CD8-positive, alpha-beta memory T cell (primary cell): ENCODE data around the gene CTNNBL1. TPM values are rescaled to one million over a fixed set of nuclear protein-coding genes. Genes with fewer than 3 reads are reported as not detected.

ENCODE experiments used
- CTCF ChIA-PET: fragments of 350-600 bp; sonication (Branson Sonifier 250); formaldehyde crosslinking; loops from one replicate; lab custom pipeline; 2021; ENCODE audit warnings: antibody characterized with exemption; lab: Charles Lee
- POLR2A ChIA-PET: fragments of 350-600 bp; sonication (Branson Sonifier 250); formaldehyde crosslinking; loops from one replicate; lab custom pipeline; 2021; ENCODE audit warnings: antibody characterized with exemption; lab: Charles Lee
- DNase-seq, 5 donors: peaks; one replicate each; pipeline versions ENCODE4 v3.0.0 to v3.0.0-alpha.2; 2020 to 2022; ENCODE audit warnings: mixed read lengths in 1 of 5
- H3K27ac ChIP-seq: one replicate; pipeline ENCODE4 v1.7.0; 2013; ENCODE audit warnings: low read depth, mild to moderate bottlenecking, low read length, moderate library complexity
- H3K27me3 ChIP-seq: 2 replicates; pipeline ENCODE4 v1.7.0; 2013; ENCODE audit warnings: low read length, mild to moderate bottlenecking; ENCODE audit not compliant: insufficient read depth, poor library complexity, severe bottlenecking
- H3K36me3 ChIP-seq: 2 replicates; pipeline ENCODE4 v1.7.0; 2013; ENCODE audit warnings: mild to moderate bottlenecking, low read length, moderate library complexity; ENCODE audit not compliant: insufficient read depth
- H3K4me1 ChIP-seq: 2 replicates; pipeline ENCODE4 v1.7.0; 2013; ENCODE audit warnings: mild to moderate bottlenecking, low read length, moderate library complexity; ENCODE audit not compliant: insufficient read depth
- H3K4me3 ChIP-seq: 2 replicates; pipeline ENCODE4 v1.7.0; 2013; ENCODE audit warnings: mild to moderate bottlenecking, low read length
- H3K9me3 ChIP-seq: 2 replicates; pipeline ENCODE4 v1.7.0; 2013; ENCODE audit warnings: mild to moderate bottlenecking, low read length
- H3K27ac Mint-ChIP-seq, 8 donors: one replicate each; pipeline ENCODE4 v1.8.0; 2020 to 2021; ENCODE audit warnings: mixed read lengths in 8 of 8, mild to moderate bottlenecking in 6 of 8, inconsistent platforms in 3 of 8, moderate library complexity in 3 of 8
- H3K27me3 Mint-ChIP-seq, 2 donors: one replicate each; pipeline ENCODE4 v1.8.0; 2020 to 2021; ENCODE audit warnings: mixed read lengths in 2 of 2, mild to moderate bottlenecking in 1 of 2, moderate library complexity in 1 of 2
- H3K36me3 Mint-ChIP-seq, 3 donors: one replicate each; pipeline ENCODE4 v1.8.0; 2020 to 2021; ENCODE audit warnings: mixed read lengths in 3 of 3, inconsistent platforms in 1 of 3, mild to moderate bottlenecking in 1 of 3
- H3K4me1 Mint-ChIP-seq, 3 donors: one replicate each; pipeline ENCODE4 v1.8.0; 2020 to 2021; ENCODE audit warnings: mixed read lengths in 3 of 3, inconsistent platforms in 1 of 3, mild to moderate bottlenecking in 1 of 3
- H3K4me3 Mint-ChIP-seq, 7 donors: one replicate each; pipeline ENCODE4 v1.8.0; 2020 to 2021; ENCODE audit warnings: mixed read lengths in 7 of 7, mild to moderate bottlenecking in 6 of 7, moderate library complexity in 4 of 7, inconsistent platforms in 2 of 7
- H3K9me3 Mint-ChIP-seq, 5 donors: one replicate each; pipeline ENCODE4 v1.8.0; 2020 to 2022; ENCODE audit warnings: mixed read lengths in 5 of 5, mild to moderate bottlenecking in 3 of 5, moderate library complexity in 2 of 5, inconsistent platforms in 1 of 5
- polyA plus RNA-seq: library from polyadenylated mRNA; unstranded; fragments of 300-500 nt; fragmentation: Illumina TruSeq; gene quantifications from one replicate; pipeline ENCODE4 v1.2.3, GENCODE V29; 2021
- total RNA-seq, 2 experiments: library from RNA; stranded (reverse); gene quantifications; one replicate each; pipeline ENCODE4 v1.2.3, GENCODE V29; 2021

CTNNBL1 gene
- total and polyA plus RNA-seq, 3 experiments from 2014 or later, result 86.8 to 97.8 (median 88.9) TPM

GRCh38 chr20:37789408-37789807, 95.6 kb downstream of the CTNNBL1 start:
- Histone ChIP-seq H3K4me3 (no peak overlapping the region), H3K9me3 (no peaks in the 10 kb centered on the region), H3K27me3 (no peaks in the 10 kb centered on the region), H3K4me1 (no peaks in the 10 kb centered on the region), H3K27ac (no peak overlapping the region), H3K36me3 (no peaks in the 10 kb centered on the region)
- no peak overlapping the region for H3K27ac Mint-ChIP-seq
- ChIA-PET CTCF (no interaction called here), POLR2A (no interaction called here)
- H3K36me3 Mint-ChIP-seq, result peaks cover 45 to 82% (median 59%) of the 10 kb centered on the region in 3 donors
- H3K27me3 Mint-ChIP-seq, result no peaks in the 10 kb centered on the region
- peaks cover 0 to 12% (median 6%) of the 10 kb centered on the region in 5 donors for H3K9me3 Mint-ChIP-seq
- no peak for DNase-seq
- H3K4me3 Mint-ChIP-seq, result no peak overlapping the region
- H3K4me1 Mint-ChIP-seq, result peaks cover 0 to 14% (median 2%) of the 10 kb centered on the region in 3 donors

- Histone ChIP-seq H3K4me3 (no peak overlapping the region), H3K9me3 (no peaks in the 10 kb centered on the region), H3K27me3 (no peaks in the 10 kb centered on the region), H3K27ac (no peak overlapping the region), H3K4me1 (no peaks in the 10 kb centered on the region), H3K36me3 (no peaks in the 10 kb centered on the region)
- POLR2A ChIA-PET, result no interaction called here
- peak overlapping the region in 1 of 8 donors; percentile 20 for H3K27ac Mint-ChIP-seq
- H3K4me3 Mint-ChIP-seq, result no peak overlapping the region
- H3K4me1 Mint-ChIP-seq, result peaks cover 0 to 5% (median 4%) of the 10 kb centered on the region in 3 donors
- CTCF ChIA-PET, result no interaction called here
- H3K9me3 Mint-ChIP-seq, result peaks cover 0 to 12% (median 6%) of the 10 kb centered on the region in 5 donors
- DNase-seq, result no peak
- H3K36me3 Mint-ChIP-seq, result peaks cover 47 to 75% (median 56%) of the 10 kb centered on the region in 3 donors
- no peaks in the 10 kb centered on the region for H3K27me3 Mint-ChIP-seq
Observed at GRCh38 chr20:37790900-37791299, 97.1 kb downstream of the CTNNBL1 start.

GRCh38 chr20:37796121-37796520, 102.3 kb downstream of the CTNNBL1 start:
- H3K9me3 ChIP-seq, result no peaks in the 10 kb centered on the region

GRCh38 chr20:37796733-37797132, 102.9 kb downstream of the CTNNBL1 start:
- Histone ChIP-seq H3K36me3 (peaks cover 14% of the 10 kb centered on the region), H3K27me3 (no peaks in the 10 kb centered on the region), H3K4me3 (no peak overlapping the region), H3K27ac (no peak overlapping the region), H3K9me3 (no peaks in the 10 kb centered on the region), H3K4me1 (no peaks in the 10 kb centered on the region)
- POLR2A ChIA-PET, result no interaction called here
- Mint-ChIP-seq H3K4me1 (peaks cover 0 to 2% (median 0%) of the 10 kb centered on the region in 3 donors), H3K27me3 (no peaks in the 10 kb centered on the region), H3K9me3 (peaks cover 0 to 8% (median 0%) of the 10 kb centered on the region in 5 donors), H3K36me3 (peaks cover 28 to 39% (median 37%) of the 10 kb centered on the region in 3 donors), H3K4me3 (no peak overlapping the region), H3K27ac (peak overlapping the region in 1 of 8 donors; percentile 50)
- no peak for DNase-seq
- CTCF ChIA-PET, result no interaction called here

More at GRCh38 chr20:37796121-37796520, 102.3 kb downstream of the CTNNBL1 start:
- Histone ChIP-seq H3K27me3 (no peaks in the 10 kb centered on the region), H3K4me3 (no peak overlapping the region), H3K27ac (no peak overlapping the region), H3K36me3 (peaks cover 14% of the 10 kb centered on the region), H3K4me1 (no peaks in the 10 kb centered on the region)
- peak overlapping the region in 1 of 8 donors; percentile 4 for H3K27ac Mint-ChIP-seq
- H3K27me3 Mint-ChIP-seq, result no peaks in the 10 kb centered on the region
- peaks cover 0 to 2% (median 0%) of the 10 kb centered on the region in 3 donors for H3K4me1 Mint-ChIP-seq
- no peak overlapping the region for H3K4me3 Mint-ChIP-seq
- peaks cover 31 to 45% (median 40%) of the 10 kb centered on the region in 3 donors for H3K36me3 Mint-ChIP-seq
- CTCF ChIA-PET, result no interaction called here
- DNase-seq, result no peak
- peaks cover 0 to 8% (median 0%) of the 10 kb centered on the region in 5 donors for H3K9me3 Mint-ChIP-seq
- POLR2A ChIA-PET, result no interaction called here

GRCh38 chr20:37797669-37798175, 103.9 kb downstream of the CTNNBL1 start:
- CTCF ChIA-PET, result no interaction called here

GRCh38 chr20:37798312-37798711, 104.5 kb downstream of the CTNNBL1 start:
- no peak overlapping the region for H3K4me3 Mint-ChIP-seq
- no peaks in the 10 kb centered on the region for H3K27me3 Mint-ChIP-seq
- Histone ChIP-seq H3K9me3 (no peaks in the 10 kb centered on the region), H3K4me3 (no peak overlapping the region), H3K27ac (no peak overlapping the region), H3K4me1 (no peaks in the 10 kb centered on the region), H3K27me3 (no peaks in the 10 kb centered on the region), H3K36me3 (peaks cover 18% of the 10 kb centered on the region)
- no peak overlapping the region for H3K27ac Mint-ChIP-seq
- DNase-seq, result no peak
- ChIA-PET CTCF (no interaction called here), POLR2A (no interaction called here)
- peaks cover 29 to 41% (median 33%) of the 10 kb centered on the region in 3 donors for H3K36me3 Mint-ChIP-seq
- H3K4me1 Mint-ChIP-seq, result peaks cover 0 to 2% (median 0%) of the 10 kb centered on the region in 3 donors
- H3K9me3 Mint-ChIP-seq, result no peaks in the 10 kb centered on the region

More at GRCh38 chr20:37797669-37798175, 103.9 kb downstream of the CTNNBL1 start:
- Histone ChIP-seq H3K27me3 (no peaks in the 10 kb centered on the region), H3K9me3 (no peaks in the 10 kb centered on the region), H3K36me3 (peaks cover 14% of the 10 kb centered on the region), H3K27ac (no peak overlapping the region), H3K4me3 (no peak overlapping the region), H3K4me1 (no peaks in the 10 kb centered on the region)
- H3K4me1 Mint-ChIP-seq, result peaks cover 0 to 2% (median 0%) of the 10 kb centered on the region in 3 donors
- H3K9me3 Mint-ChIP-seq, result peaks cover 0 to 1% (median 0%) of the 10 kb centered on the region in 5 donors
- H3K36me3 Mint-ChIP-seq, result peaks cover 28 to 40% (median 32%) of the 10 kb centered on the region in 3 donors
- DNase-seq, result no peak
- no peaks in the 10 kb centered on the region for H3K27me3 Mint-ChIP-seq
- POLR2A ChIA-PET, result no interaction called here
- H3K27ac Mint-ChIP-seq, result peak overlapping the region in 1 of 8 donors; percentile 0
- H3K4me3 Mint-ChIP-seq, result no peak overlapping the region

GRCh38 chr20:37800618-37801017, 106.8 kb downstream of the CTNNBL1 start:
- Mint-ChIP-seq H3K36me3 (peaks cover 24 to 49% (median 33%) of the 10 kb centered on the region in 3 donors), H3K4me3 (no peak overlapping the region), H3K27me3 (no peaks in the 10 kb centered on the region), H3K27ac (no peak overlapping the region), H3K9me3 (no peaks in the 10 kb centered on the region), H3K4me1 (peaks cover 0 to 5% (median 0%) of the 10 kb centered on the region in 3 donors)
- Histone ChIP-seq H3K27me3 (no peaks in the 10 kb centered on the region), H3K4me1 (no peaks in the 10 kb centered on the region), H3K36me3 (peaks cover 23% of the 10 kb centered on the region), H3K9me3 (no peaks in the 10 kb centered on the region), H3K27ac (no peak overlapping the region), H3K4me3 (no peak overlapping the region)
- no peak for DNase-seq
- CTCF ChIA-PET, result no interaction called here
- POLR2A ChIA-PET, result no interaction called here

- Mint-ChIP-seq H3K4me3 (no peak overlapping the region), H3K27ac (no peak overlapping the region), H3K27me3 (no peaks in the 10 kb centered on the region), H3K4me1 (peaks cover 0 to 5% (median 0%) of the 10 kb centered on the region in 3 donors), H3K9me3 (no peaks in the 10 kb centered on the region), H3K36me3 (peaks cover 20 to 50% (median 30%) of the 10 kb centered on the region in 3 donors)
- Histone ChIP-seq H3K9me3 (no peaks in the 10 kb centered on the region), H3K36me3 (peaks cover 23% of the 10 kb centered on the region), H3K4me3 (no peak overlapping the region), H3K4me1 (no peaks in the 10 kb centered on the region), H3K27ac (no peak overlapping the region), H3K27me3 (no peaks in the 10 kb centered on the region)
- ChIA-PET CTCF (no interaction called here), POLR2A (no interaction called here)
- DNase-seq, result no peak
Observed at GRCh38 chr20:37801921-37802320, 108.1 kb downstream of the CTNNBL1 start.
